ENCODE data around the gene SLC30A2. TPM values are rescaled to one million over a fixed set of nuclear protein-coding genes. Genes with fewer than 3 reads are reported as not detected.

SLC30A2 gene
- total RNA-seq, 1 experiment from 2014 or later: 0.35 TPM

GRCh38 chr1:26077524-26077923 is 31.6 kb upstream of the SLC30A2 start:
- no peak overlapping the region for H2BK20ac ChIP-seq (ENCODE audit: low read depth, low read length, poor library complexity, severe bottlenecking)
- no peak overlapping the region for H3K56ac ChIP-seq (ENCODE audit: insufficient read length, low read depth, low read length)
- no peaks in the 10 kb centered on the region for H3K79me1 ChIP-seq (ENCODE audit: insufficient read depth, low read depth, low read length, poor library complexity, severe bottlenecking)
- DNase-seq: no peak
- Mint-ChIP-seq H3K9me3 (no peaks in the 10 kb centered on the region; a peak in 1 of 5 replicates), H3K36me3 (ENCODE audit: insufficient read depth in 1 of 3, low read depth in 3 of 3) (no peaks in the 10 kb centered on the region), H3K27ac (no peak overlapping the region), H3K4me3 (no peak overlapping the region), H3K27me3 (ENCODE audit: low read depth) (peaks cover 5% of the 10 kb centered on the region), H3K4me1 (peaks cover 12 to 15% of the 10 kb centered on the region in 2 experiments)
- no peaks in the 10 kb centered on the region for H3K9me3 ChIP-seq (ENCODE audit: control insufficient read depth, low read depth, low read length)
- no peak overlapping the region for H4K91ac ChIP-seq (ENCODE audit: insufficient read length, low read depth, low read length)
- no peak overlapping the region for H2BK12ac ChIP-seq (ENCODE audit: insufficient read length, low read depth, low read length)
- H3K27ac ChIP-seq (ENCODE audit: insufficient read length, low read depth, low read length): no peak overlapping the region
- no peaks in the 10 kb centered on the region for H3K27me3 ChIP-seq (ENCODE audit: insufficient read depth, low read length)
- H3T11ph ChIP-seq (ENCODE audit: low read length): no peak overlapping the region
- no CpG with 5 or more reads among the region's 1 CpG for WGBS (ENCODE audit: extremely low coverage, insufficient read length, low lambda C conversion rate)
- H4K5ac ChIP-seq (ENCODE audit: insufficient read length, low read depth, low read length): no peak overlapping the region
- no peak overlapping the region for H2BK15ac ChIP-seq (ENCODE audit: low read depth, low read length)
- no peak overlapping the region for H3K23ac ChIP-seq (ENCODE audit: insufficient read length, low read depth, low read length)
- no peaks in the 10 kb centered on the region for H4K20me1 ChIP-seq (ENCODE audit: control insufficient read depth, insufficient read depth, insufficient read length)
- H3K9ac ChIP-seq (ENCODE audit: extremely low read depth, insufficient read length, low read length): no peak overlapping the region
- H3K23me2 ChIP-seq (ENCODE audit: insufficient read length, low read depth, low read length, poor library complexity, severe bottlenecking): no peaks in the 10 kb centered on the region
- no peak overlapping the region for H2BK5ac ChIP-seq (ENCODE audit: insufficient read length, low read length)
- H3K79me2 ChIP-seq (ENCODE audit: insufficient read depth, low read length): no peaks in the 10 kb centered on the region
- no peak overlapping the region for H4K8ac ChIP-seq (replicated peaks; ENCODE audit: insufficient read length, low read depth, low read length)
- no peaks in the 10 kb centered on the region; the same call in 1 of the 2 replicates for H3K4me1 ChIP-seq (ENCODE audit: insufficient read depth, low read length)
- no peak overlapping the region for H3K18ac ChIP-seq (ENCODE audit: insufficient read length, low read depth, low read length)
- TF ChIP-seq CTCF (conservative IDR thresholded peaks at IDR 0.05): no peak
- no peak overlapping the region for H3K4me2 ChIP-seq (ENCODE audit: insufficient read depth, insufficient read length, low read length)
- no peak overlapping the region for H2BK120ac ChIP-seq (ENCODE audit: low read depth, low read length, poor library complexity, severe bottlenecking)
- H3K4ac ChIP-seq (ENCODE audit: low read depth, low read length): no peak overlapping the region
- no peak overlapping the region for H3K14ac ChIP-seq (ENCODE audit: insufficient read depth, low read length)
- no peak overlapping the region for H2AFZ ChIP-seq (ENCODE audit: low read length)
- no peak overlapping the region for H2AK5ac ChIP-seq (ENCODE audit: insufficient read length, low read length)
